NCI-H748 treated with DMSO at 0.1 percent for 48 hours (cell line): Measurements from ENCODE around the gene GSTO1.

Experiments
- DNase-seq: peaks from one replicate; lab custom pipeline; 2025; lab: John Stamatoyannopoulos, UW

Gene GSTO1

GRCh38 chr10:104304927-104305326 is 50.2 kb downstream of the GSTO1 start:
- DNase-seq = no peak

DNA sequence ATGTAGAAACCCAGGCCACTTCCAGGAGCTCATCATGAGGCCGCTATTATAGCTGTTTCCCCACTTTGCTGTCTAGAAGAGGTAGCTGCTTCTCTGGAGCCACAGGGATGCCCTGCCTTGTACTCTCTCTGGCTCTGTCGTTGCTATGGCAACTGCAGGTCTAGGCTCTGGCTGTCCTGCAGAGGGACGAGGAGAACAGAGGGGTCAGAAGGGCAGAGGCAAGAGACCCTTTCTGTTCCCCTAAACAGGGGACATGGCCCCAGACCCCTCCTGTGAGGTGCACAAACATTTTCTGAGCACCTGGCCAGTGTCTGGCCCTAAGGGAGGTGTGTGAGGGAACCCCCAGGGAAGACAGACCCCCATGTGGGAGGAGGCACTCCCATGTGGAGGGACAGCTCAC is 52.2 kb downstream of the GSTO1 start:
- DNase-seq = no peak

DNA sequence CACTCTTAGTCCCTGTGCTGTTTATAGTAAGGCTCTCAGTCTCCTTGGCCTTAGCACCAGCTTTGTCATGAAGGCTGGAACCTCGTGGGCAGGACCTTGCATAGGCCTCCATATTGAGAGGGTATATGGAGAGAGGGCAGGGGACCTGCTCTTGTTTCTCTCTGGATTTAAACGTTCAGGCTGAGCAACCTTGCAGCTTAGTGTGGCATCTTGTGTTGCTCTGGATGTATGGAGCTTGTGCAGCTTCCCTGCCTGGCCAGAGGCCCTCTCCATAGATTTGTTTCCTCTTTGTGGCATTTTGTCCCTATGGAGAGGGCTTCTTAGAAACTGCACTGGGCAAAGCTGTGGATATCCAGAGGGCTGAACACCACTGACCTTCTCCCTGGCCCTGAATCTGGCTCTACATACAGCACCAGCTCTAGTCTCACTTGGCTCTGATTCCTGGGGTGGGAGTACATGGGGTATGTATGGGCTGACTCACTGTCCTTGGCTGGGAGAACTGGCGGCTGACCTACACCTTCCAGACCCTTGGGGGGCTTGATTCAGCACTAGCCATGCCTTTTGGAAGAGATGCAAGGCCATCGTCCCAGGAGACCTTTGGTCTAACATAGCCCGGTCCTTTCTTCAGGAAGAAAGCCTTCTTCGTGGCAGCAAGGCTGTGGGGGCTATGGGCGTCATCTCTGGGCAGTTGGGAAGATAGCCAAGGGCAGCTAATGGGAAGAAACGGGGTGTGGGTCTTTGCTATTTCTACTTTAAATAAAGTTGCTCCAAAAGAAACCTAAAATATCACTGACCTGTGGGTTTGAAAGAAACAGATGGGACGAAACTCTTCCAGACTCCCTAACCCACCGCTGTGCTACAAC is 53.1 kb downstream of the GSTO1 start:
- no peak for DNase-seq

- DNase-seq = no peak
Measured at GRCh38 chr10:104308439-104308903, 53.8 kb downstream of the GSTO1 start.

DNA sequence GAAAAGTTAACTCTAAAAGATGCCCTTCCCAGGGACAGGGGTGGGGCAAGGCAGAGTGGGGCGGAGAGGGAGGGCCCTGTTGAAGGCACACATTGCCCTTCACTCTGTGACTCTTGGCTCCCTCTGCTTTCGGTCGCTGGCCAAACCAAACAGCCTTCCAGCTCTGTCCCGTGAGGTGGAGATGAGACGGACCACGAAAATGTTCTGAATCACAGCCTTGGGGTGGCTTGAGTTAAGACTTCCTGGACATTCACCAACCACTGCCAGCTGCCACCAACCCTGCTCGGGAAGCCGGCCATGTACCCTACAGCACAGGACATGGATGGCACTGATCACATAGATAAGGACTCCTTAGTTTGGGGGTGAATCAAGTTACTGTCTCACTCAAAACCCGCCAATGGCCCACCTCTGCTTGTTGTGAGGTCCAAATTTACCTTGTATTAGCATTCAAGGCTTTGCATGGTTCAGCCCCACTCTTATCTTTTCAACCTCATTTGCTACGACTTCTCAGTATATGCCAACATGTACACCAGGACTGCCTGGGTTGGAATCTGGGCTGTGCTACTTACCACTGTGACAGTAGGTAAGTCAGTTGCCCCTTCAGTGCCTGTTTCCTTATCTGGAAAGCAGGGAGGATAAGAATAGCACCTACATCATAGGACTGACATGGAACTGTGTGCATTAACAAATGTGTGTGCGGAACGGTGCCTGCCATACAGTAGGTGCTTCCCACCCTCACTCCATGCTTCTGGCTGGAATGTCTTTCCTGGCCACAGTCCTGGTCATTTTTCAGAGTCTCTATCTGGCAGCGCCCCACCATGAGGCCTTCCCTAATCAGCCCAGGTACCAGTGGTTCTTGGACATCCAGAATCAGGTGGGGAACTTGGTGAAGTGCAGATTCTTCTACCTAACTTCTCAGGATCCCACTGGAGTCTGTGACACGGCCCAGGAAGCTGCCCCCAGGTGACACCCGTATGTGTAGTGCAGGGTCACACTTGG is 55.6 kb downstream of the GSTO1 start:
- DNase-seq = no peak

DNA sequence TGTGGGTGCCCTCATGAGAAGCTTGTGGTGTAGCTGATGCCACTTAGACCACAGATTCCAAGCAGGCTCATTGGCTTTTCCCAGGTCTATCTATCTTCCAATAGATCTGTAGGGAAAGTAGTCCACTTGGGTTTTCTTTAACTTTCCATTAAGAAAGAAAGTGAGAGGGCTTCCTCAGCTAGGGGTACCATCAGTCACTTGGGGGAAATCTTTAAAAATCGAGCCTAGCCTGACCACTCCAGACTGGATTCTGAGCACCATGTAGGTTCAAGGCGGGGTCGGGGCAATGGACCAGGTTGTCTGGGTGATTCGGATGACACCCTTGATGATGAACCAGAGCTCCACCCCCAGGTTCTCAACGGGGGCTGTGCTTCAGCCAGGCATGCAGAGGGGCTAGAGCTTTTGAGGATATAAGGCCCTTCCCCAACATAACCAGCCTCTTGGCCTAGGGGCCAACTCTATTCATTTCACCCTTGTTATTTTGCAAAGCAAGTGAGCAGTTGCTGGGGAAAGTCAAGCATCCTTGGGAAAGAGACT is 56.6 kb downstream of the GSTO1 start:
- no peak for DNase-seq

- no peak for DNase-seq
Measured at GRCh38 chr10:104314591-104315485, 60.1 kb downstream of the GSTO1 start.

- DNase-seq = no peak
Measured at GRCh38 chr10:104315486-104315921, 60.8 kb downstream of the GSTO1 start.

GRCh38 chr10:104316321-104317099 is 61.8 kb downstream of the GSTO1 start:
- no peak for DNase-seq
